LNCaP clone FGC (cell line): ENCODE data around the gene THRB.
"Not testable (repeated sequence)": the region's sequence is repeated elsewhere in the genome, so short reads cannot be mapped to it uniquely, and the experiment has no call there.

Source experiments
- DNase-seq: peaks from one replicate; pipeline ENCODE4 v3.0.0-alpha.2; 2011; ENCODE audit warnings: low read depth
- H3K4me3 ChIP-seq: 2 replicates; pipeline ENCODE4 v1.5.1; 2011; ENCODE audit warnings: mild to moderate bottlenecking, low read depth, low read length, control low read depth
- CTCF ChIP-seq: IDR thresholded peaks from 2 replicates; pipeline ENCODE4 v1.5.1; 2012; ENCODE audit warnings: mild to moderate bottlenecking; ENCODE audit not compliant: control insufficient read depth, insufficient read depth; ENCODE audit errors: extremely low read depth

Gene THRB

DNA sequence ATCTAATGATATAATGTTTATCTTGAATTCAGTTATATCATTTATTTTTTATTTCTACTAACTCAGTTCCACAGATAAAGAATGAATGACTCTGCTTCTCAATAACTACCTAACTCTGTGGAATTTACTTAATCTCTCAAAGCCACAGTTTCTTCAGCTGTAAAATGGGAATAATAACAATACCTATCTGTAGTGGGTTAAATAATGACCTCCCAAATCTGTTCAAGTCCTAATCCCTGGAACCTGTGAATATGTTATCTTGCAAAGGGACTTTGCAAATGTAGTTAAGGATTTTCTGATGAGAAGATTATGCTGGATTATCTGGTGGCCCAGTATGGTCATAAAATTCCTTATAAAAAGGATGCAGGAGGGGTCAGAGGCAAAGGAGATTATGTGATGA lies 61.7 kb downstream of the THRB start:
- no peak overlapping the region for H3K4me3 ChIP-seq
- no peak for TF ChIP-seq CTCF
- DNase-seq: no peak

- DNase-seq: peak; percentile 57
- TF ChIP-seq CTCF: no peak
- H3K4me3 ChIP-seq: no peak overlapping the region
Measured at GRCh38 chr3:24428481-24428880, 66.2 kb downstream of the THRB start.

- DNase-seq: no peak
- no peak for TF ChIP-seq CTCF
- H3K4me3 ChIP-seq: no peak overlapping the region
Measured at GRCh38 chr3:24426896-24427295, 67.8 kb downstream of the THRB start.

DNA sequence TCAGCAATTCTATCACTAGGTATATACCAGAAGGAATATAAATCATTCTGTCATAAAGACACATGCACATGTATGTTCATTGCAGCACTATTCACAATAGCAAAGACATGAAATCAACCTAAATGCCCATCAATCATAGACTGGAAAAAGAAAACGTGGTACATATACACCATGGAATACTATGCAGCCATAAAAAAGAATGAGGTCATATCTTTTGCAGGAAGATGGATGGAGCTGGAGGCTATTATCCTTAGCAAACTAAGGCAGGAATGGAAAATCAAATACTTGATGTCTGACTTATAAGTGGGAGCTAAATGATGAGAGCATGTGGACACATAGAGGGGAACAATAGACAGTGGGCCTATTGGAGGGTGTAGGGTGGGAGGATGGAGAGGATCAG lies 73.8 kb downstream of the THRB start:
- not testable (repeated sequence) for DNase-seq, H3K4me3 ChIP-seq

DNA sequence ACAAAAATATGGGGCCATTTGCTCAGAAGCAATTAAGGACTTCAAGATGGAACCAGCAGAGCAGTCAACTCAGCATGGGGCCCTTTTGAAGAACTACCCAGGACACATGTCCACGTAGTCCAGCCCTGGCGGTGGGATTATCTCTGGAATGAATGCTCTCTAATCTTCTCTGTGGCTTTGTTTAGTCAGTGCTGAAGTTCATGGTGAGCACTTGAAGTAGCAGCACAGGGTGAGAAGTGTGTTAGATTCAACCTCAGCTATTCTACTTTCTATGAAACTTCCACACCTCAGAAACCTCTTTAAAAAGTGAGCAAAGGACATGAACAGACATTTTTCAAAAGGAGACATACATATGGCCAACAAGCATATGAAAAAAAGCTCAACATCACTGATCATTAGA lies 74.4 kb downstream of the THRB start:
- TF ChIP-seq CTCF: no peak
- no peak for DNase-seq
- no peak overlapping the region for H3K4me3 ChIP-seq

DNA sequence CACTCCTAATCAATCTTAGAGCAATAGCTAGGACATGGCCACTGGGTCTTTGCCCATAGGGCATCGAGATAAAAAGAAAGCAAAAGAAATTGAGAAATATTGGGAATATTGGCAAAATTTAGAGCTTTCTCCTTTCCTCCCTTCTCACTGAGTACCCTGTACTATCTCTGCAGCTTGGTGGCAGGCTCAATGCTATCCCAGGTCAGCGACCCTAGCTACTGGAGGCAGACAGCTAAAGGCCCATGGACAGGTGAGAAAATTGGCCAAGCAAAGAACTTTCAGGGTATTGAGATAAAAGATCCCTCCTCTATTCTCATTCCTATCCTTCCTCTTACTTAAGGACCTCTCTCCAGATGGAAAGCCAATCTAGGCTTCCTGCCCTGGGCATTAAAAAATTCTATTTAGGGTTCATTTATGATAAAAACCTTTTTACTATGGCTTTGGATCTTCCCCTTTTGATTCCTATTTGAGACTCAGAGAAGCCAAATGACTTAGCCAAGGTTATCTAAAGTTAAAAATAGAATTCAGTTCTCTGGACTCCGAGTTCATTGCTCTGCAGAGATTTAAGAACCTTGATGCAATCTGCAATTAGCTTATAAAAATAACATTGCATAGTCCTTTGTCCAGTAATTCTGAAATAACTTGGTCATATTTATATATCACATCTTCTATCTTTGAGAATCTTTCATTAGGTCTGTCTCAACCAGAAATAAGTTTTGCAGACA lies 75.4 kb downstream of the THRB start:
- no peak overlapping the region for H3K4me3 ChIP-seq
- TF ChIP-seq CTCF: no peak
- DNase-seq: no peak

GRCh38 chr3:24417730-24418129 lies 76.9 kb downstream of the THRB start:
- no peak for DNase-seq
- TF ChIP-seq CTCF: no peak
- no peak overlapping the region for H3K4me3 ChIP-seq
